GM12891 (cell line): ENCODE results near the gene TTLL6.
A peak's percentile ranks its signal among the peaks of the same experiment; 100 is the strongest.

Source experiments
- DNase-seq: peaks from one replicate; pipeline ENCODE4 v3.0.0; 2011; ENCODE audit warnings: low spot score; ENCODE audit not compliant: insufficient read length
- FAIRE-seq: peaks from 2 replicates; lab custom pipeline; 2011; peaks lifted over from hg19 to GRCh38; lab: Jason Lieb, UNC
- PAX5 ChIP-seq: IDR thresholded peaks from 2 replicates; pipeline ENCODE4 v1.6.1; 2011; ENCODE audit warnings: low read length, moderate library complexity, mild to moderate bottlenecking; ENCODE audit not compliant: insufficient read depth, severe bottlenecking
- POLR2A ChIP-seq: IDR thresholded peaks from 2 replicates; pipeline ENCODE4 v1.6.1; 2011; ENCODE audit warnings: low read depth, low read length, control low read depth
- POLR2AphosphoS5 ChIP-seq: IDR thresholded peaks from 2 replicates; pipeline ENCODE4 v1.6.1; 2011; ENCODE audit warnings: low read depth, low read length, control low read depth
- POU2F2 ChIP-seq: IDR thresholded peaks from 2 replicates; pipeline ENCODE4 v1.6.1; 2011; ENCODE audit warnings: low read depth, mild to moderate bottlenecking, control low read depth, low read length, moderate library complexity
- SPI1 ChIP-seq: IDR thresholded peaks from 2 replicates; pipeline ENCODE4 v1.6.1; 2011; ENCODE audit warnings: low read depth, low read length, control low read depth
- TAF1 ChIP-seq: IDR thresholded peaks from 2 replicates; pipeline ENCODE4 v1.6.1; 2011; ENCODE audit warnings: low read depth, low read length, control low read depth

TTLL6 gene

GRCh38 chr17:48792033-48792798, 24.8 kb downstream of the TTLL6 start:
- TF ChIP-seq PAX5, result no peak
- TF ChIP-seq POU2F2, result no peak
- no peak for TF ChIP-seq POLR2A
- no peak for TF ChIP-seq SPI1
- TF ChIP-seq POLR2AphosphoS5, result no peak
- no peak for TF ChIP-seq TAF1
- no peak for FAIRE-seq
- no peak for DNase-seq

GRCh38 chr17:48791128-48792032, 25.6 kb downstream of the TTLL6 start:
- no peak for DNase-seq
- peak; percentile 5 for FAIRE-seq
- peak; percentile 33; the same call in 1 of the 2 replicates for TF ChIP-seq POU2F2
- TF ChIP-seq PAX5, result no peak
- no peak for TF ChIP-seq POLR2AphosphoS5
- TF ChIP-seq POLR2A, result no peak
- peak; percentile 45; the same call in 1 of the 2 replicates for TF ChIP-seq SPI1
- no peak for TF ChIP-seq TAF1

GRCh38 chr17:48790607-48791127, 26.4 kb downstream of the TTLL6 start:
- TF ChIP-seq TAF1 (no peak), POLR2A (no peak), SPI1 (no peak), POU2F2 (no peak), POLR2AphosphoS5 (no peak), PAX5 (no peak)
- DNase-seq (no peak), FAIRE-seq (no peak)

- no peak for TF ChIP-seq TAF1
- TF ChIP-seq PAX5, result no peak
- TF ChIP-seq POU2F2, result no peak
- no peak for TF ChIP-seq POLR2A
- no peak for TF ChIP-seq SPI1
- TF ChIP-seq POLR2AphosphoS5, result no peak
- DNase-seq, result no peak
- no peak for FAIRE-seq
Observed at GRCh38 chr17:48787828-48788227, 29.2 kb downstream of the TTLL6 start.

GRCh38 chr17:48779421-48779820, 37.6 kb downstream of the TTLL6 start:
- FAIRE-seq (no peak), DNase-seq (no peak)
- TF ChIP-seq POU2F2 (no peak), SPI1 (no peak), POLR2AphosphoS5 (no peak), TAF1 (no peak), PAX5 (no peak), POLR2A (no peak)

- TF ChIP-seq SPI1, result no peak
- no peak for TF ChIP-seq PAX5
- no peak for TF ChIP-seq POLR2A
- no peak for TF ChIP-seq POU2F2
- TF ChIP-seq TAF1, result no peak
- no peak for TF ChIP-seq POLR2AphosphoS5
- no peak for DNase-seq
- FAIRE-seq, result no peak
Observed at GRCh38 chr17:48776602-48777001, 40.4 kb downstream of the TTLL6 start.

GRCh38 chr17:48773245-48773644, 43.8 kb downstream of the TTLL6 start:
- DNase-seq (no peak), FAIRE-seq (no peak)
- TF ChIP-seq POLR2AphosphoS5 (no peak), TAF1 (no peak), POU2F2 (no peak), PAX5 (no peak), SPI1 (no peak), POLR2A (no peak)

GRCh38 chr17:48770954-48771353, 46.1 kb downstream of the TTLL6 start:
- peak; percentile 16 for FAIRE-seq
- TF ChIP-seq SPI1 (no peak), PAX5 (no peak), POLR2AphosphoS5 (no peak), POLR2A (no peak), TAF1 (no peak), POU2F2 (no peak)
- no peak for DNase-seq
